Measurements from ENCODE around the gene SLAMF9. TPM values are rescaled to one million over a fixed set of nuclear protein-coding genes. Genes with fewer than 3 reads are reported as not detected.

The SLAMF9 gene
- total RNA-seq, 1 donor, result not detected

GRCh38 chr1:159930634-159931033, 23.4 kb downstream of the SLAMF9 start:
- TF ChIP-seq CTCF (IDR thresholded peaks at IDR 0.05; ENCODE audit: insufficient read depth, low read depth, low read length), result no peak
- DNase-seq (ENCODE audit: low read depth), result no peak
- no peak overlapping the region for H3K4me3 ChIP-seq (ENCODE audit: low read depth, low read length)

DNA sequence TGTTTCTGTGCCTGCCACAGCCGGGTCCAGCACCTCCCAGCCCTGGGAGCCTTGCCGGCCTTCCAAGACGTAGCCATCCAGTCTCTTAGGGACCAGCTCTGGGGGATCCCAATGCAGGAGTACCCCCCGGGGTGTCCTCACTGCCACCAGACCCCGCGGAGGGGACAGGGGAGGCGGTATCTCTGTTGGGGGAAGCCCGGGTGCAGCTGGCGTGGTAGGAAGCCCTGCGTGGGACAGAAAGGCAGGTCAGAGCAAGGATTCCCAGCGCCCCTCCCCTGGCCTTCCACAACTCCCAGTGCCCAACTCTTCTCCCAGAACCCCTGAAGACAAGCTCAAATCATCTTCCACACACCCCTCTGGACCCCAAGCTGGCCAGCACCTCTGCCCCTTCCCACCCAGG, 23.8 kb downstream of the SLAMF9 start:
- TF ChIP-seq CTCF (IDR thresholded peaks at IDR 0.05; ENCODE audit: insufficient read depth, low read depth, low read length), result no peak
- DNase-seq (ENCODE audit: low read depth), result no peak
- no peak overlapping the region for H3K4me3 ChIP-seq (ENCODE audit: low read depth, low read length)

DNA sequence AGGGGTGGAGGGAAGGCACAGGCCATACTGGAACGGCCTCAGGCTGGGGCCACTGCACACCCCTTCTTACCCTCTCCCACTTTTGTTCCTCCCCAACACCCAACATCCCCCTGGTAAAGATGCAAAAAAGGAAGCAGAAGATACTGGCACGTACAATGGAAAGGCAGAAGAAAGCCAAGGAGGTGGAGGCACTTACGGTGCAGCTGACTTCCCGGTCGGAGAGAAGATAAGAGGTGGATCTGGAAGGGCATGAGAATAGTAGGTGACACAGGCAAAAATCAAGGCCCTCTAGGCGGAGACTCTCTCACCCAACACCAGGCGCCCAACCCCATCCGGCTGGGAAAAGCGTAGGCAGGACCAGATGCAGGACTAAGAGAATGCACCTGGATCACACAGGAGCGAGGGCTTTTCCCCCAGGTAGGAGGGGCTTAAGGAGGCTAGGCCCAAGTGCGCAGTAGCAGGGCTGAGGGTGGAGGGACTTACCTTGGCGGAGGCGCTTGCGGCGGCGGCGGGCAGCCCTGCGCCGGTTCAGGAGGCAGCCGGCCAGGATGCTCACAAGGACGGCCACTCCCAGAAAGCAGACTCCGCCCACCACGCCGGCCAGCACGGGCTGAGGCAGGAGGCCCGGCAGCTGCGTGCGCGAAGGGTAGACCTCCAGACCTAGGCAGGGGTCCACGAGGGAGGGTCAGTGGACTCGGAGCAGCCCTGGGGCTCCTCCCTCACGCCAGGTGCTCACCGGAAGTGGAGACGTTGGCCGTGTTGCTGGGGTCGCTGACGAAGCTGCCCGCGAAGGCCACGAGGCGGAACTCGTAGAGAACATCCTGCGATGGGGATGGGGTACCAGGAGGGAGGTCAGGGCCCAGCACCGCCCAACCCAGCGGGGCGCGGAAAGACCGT, 24.6 kb downstream of the SLAMF9 start:
- H3K4me3 ChIP-seq (ENCODE audit: low read depth, low read length), result no peak overlapping the region
- TF ChIP-seq CTCF (IDR thresholded peaks at IDR 0.05; ENCODE audit: insufficient read depth, low read depth, low read length), result no peak
- no peak for DNase-seq (ENCODE audit: low read depth)

- H3K4me3 ChIP-seq (ENCODE audit: low read depth, low read length), result no peak overlapping the region
- TF ChIP-seq CTCF (IDR thresholded peaks at IDR 0.05; ENCODE audit: insufficient read depth, low read depth, low read length), result no peak
- no peak for DNase-seq (ENCODE audit: low read depth)
Observed at GRCh38 chr1:159928491-159929050, 25.5 kb downstream of the SLAMF9 start.

- TF ChIP-seq CTCF (IDR thresholded peaks at IDR 0.05; ENCODE audit: insufficient read depth, low read depth, low read length), result no peak
- no peak for DNase-seq (ENCODE audit: low read depth)
- H3K4me3 ChIP-seq (ENCODE audit: low read depth, low read length), result no peak overlapping the region
Observed at GRCh38 chr1:159927849-159928431, 26.1 kb downstream of the SLAMF9 start.

- no peak for DNase-seq (ENCODE audit: low read depth)
- TF ChIP-seq CTCF (IDR thresholded peaks at IDR 0.05; ENCODE audit: insufficient read depth, low read depth, low read length), result no peak
- no peak overlapping the region for H3K4me3 ChIP-seq (ENCODE audit: low read depth, low read length)
Observed at GRCh38 chr1:159927211-159927848, 26.7 kb downstream of the SLAMF9 start.
